ENCODE data around the gene TOR2A.
"Not testable (repeated sequence)": the region's sequence is repeated elsewhere in the genome, so short reads cannot be mapped to it uniquely, and the experiment has no call there.

TOR2A gene

GRCh38 chr9:127767410-127767809 is 32.3 kb upstream of the TOR2A start:
- TF ChIP-seq CTCF (IDR thresholded peaks at IDR 0.05; ENCODE audit: low read depth, low read length), result no peak
- no peak for DNase-seq (ENCODE audit: extremely low read depth, low read depth)

GRCh38 chr9:127765418-127765817 is 30.3 kb upstream of the TOR2A start:
- no peak for TF ChIP-seq CTCF (IDR thresholded peaks at IDR 0.05; ENCODE audit: low read depth, low read length)
- no peak for DNase-seq (ENCODE audit: extremely low read depth, low read depth)

DNA sequence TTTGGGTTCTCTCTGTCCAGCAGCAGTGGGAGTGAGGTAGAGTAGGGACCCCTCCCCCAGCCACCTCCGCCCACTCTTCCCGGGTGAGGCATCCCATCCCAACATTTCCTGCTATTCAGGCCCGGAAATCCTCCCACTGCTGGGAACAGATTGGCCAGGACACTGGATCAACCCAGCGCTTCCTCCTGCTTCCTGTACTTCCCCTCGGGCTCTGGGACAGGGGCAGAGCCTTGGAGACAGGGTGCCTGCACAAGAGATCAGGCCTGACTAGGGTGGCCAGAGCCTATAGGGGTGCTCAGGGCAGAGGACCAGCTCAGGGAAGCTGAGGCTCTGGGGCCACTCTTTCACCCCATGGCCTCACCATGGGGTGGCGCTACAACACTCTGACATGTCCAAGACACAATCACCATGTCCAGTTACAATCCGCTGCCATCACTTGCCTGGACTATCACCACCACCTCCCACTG is 28.9 kb upstream of the TOR2A start:
- TF ChIP-seq CTCF (IDR thresholded peaks at IDR 0.05; ENCODE audit: low read depth, low read length), result peak; percentile 12; the same call in 1 of the 2 replicates
- no peak for DNase-seq (ENCODE audit: extremely low read depth, low read depth)

- no peak for TF ChIP-seq CTCF (IDR thresholded peaks at IDR 0.05; ENCODE audit: low read depth, low read length)
- DNase-seq (ENCODE audit: extremely low read depth, low read depth), result no peak
These were observed 27.1 kb upstream of the TOR2A start for GRCh38 chr9:127762111-127762676.

- no peak for TF ChIP-seq CTCF (IDR thresholded peaks at IDR 0.05; ENCODE audit: low read depth, low read length)
These were observed 26.4 kb upstream of the TOR2A start for GRCh38 chr9:127761491-127761956.

GRCh38 chr9:127761061-127761460 is 26.0 kb upstream of the TOR2A start:
- TF ChIP-seq CTCF (IDR thresholded peaks at IDR 0.05; ENCODE audit: low read depth, low read length), result no peak
- no peak for DNase-seq (ENCODE audit: extremely low read depth, low read depth)

More at GRCh38 chr9:127761491-127761956, 26.4 kb upstream of the TOR2A start:
- no peak for DNase-seq (ENCODE audit: extremely low read depth, low read depth)

DNA sequence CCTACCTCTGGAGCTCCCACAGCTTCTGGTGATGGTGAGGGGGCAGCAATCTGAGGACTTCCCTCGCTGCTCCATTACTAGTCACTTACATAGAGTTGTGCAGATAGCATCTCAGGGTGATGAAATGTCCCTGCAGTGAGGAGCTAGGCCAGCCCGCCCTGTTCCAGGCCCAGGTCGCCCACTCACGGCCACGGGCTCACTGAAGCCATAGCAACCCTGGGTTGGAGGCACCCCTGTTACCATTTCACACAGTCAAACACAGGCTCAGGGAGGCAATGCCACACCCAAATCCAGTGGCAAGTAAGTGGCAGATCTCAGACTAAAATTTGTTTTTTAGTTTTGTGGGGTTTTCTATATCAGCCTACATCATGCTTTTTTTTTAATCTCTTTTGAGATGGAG is 23.7 kb upstream of the TOR2A start:
- no peak for DNase-seq (ENCODE audit: extremely low read depth, low read depth)
- TF ChIP-seq CTCF (IDR thresholded peaks at IDR 0.05; ENCODE audit: low read depth, low read length), result no peak

DNA sequence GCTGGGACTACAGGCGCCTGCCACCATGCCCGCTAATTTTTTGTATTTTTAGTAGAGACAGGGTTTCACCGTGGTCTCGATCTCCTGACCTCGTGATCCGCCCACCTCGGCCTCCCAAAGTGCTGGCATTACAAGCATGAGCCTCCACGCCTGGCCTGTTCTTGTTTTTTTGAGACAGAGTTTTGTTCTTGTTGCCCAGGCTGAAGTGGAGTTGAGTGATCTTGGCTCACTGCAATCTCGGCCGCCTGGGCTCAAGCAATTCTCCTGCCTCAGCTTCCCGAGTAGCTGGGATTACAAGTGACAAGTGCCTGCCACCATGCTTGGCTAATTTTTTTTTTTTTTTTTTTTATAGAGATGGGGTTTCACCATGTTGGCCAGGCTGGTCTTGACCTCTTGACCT is 21.7 kb upstream of the TOR2A start:
- DNase-seq (ENCODE audit: extremely low read depth, low read depth), result not testable (repeated sequence)
